Activated naive CD8-positive, alpha-beta T cell (primary cell): Measurements from ENCODE around the gene TTC7B.

Experiments used
- H3K27ac Mint-ChIP-seq: one replicate; pipeline ENCODE4 v1.8.0; 2021; ENCODE audit warnings: mixed read lengths
- H3K27me3 Mint-ChIP-seq: one replicate; pipeline ENCODE4 v1.8.0; 2021; ENCODE audit warnings: mixed read lengths
- H3K36me3 Mint-ChIP-seq: one replicate; pipeline ENCODE4 v1.8.0; 2021; ENCODE audit warnings: mixed read lengths
- H3K4me1 Mint-ChIP-seq: one replicate; pipeline ENCODE4 v1.8.0; 2021; ENCODE audit warnings: low read depth, mixed read lengths
- H3K4me3 Mint-ChIP-seq: one replicate; pipeline ENCODE4 v1.8.0; 2021; ENCODE audit warnings: mild to moderate bottlenecking, mixed read lengths
- H3K9me3 Mint-ChIP-seq: one replicate; pipeline ENCODE4 v1.8.0; 2021; ENCODE audit warnings: low read depth, mixed read lengths

The TTC7B gene

GRCh38 chr14:90816681-90817436 lies 629 bp upstream of the TTC7B start:
- Mint-ChIP-seq H3K4me1 (peaks cover 19% of the 10 kb centered on the region), H3K36me3 (no peaks in the 10 kb centered on the region), H3K27me3 (peaks cover 9% of the 10 kb centered on the region), H3K27ac (no peak overlapping the region), H3K9me3 (no peaks in the 10 kb centered on the region), H3K4me3 (peak overlapping the region; percentile 72)

- Mint-ChIP-seq H3K9me3 (no peaks in the 10 kb centered on the region), H3K36me3 (no peaks in the 10 kb centered on the region), H3K4me1 (peaks cover 7% of the 10 kb centered on the region), H3K4me3 (peak overlapping the region; percentile 79), H3K27me3 (peaks cover 9% of the 10 kb centered on the region), H3K27ac (no peak overlapping the region)
Observed at GRCh38 chr14:90815572-90815821, 733 bp downstream of the TTC7B start.

- peaks cover 9% of the 10 kb centered on the region for H3K27me3 Mint-ChIP-seq
- no peak overlapping the region for H3K27ac Mint-ChIP-seq
- H3K4me1 Mint-ChIP-seq, result peaks cover 4% of the 10 kb centered on the region
- H3K9me3 Mint-ChIP-seq, result no peaks in the 10 kb centered on the region
- peak overlapping the region; percentile 79 for H3K4me3 Mint-ChIP-seq
- H3K36me3 Mint-ChIP-seq, result no peaks in the 10 kb centered on the region
Observed at GRCh38 chr14:90814806-90815571, 1.2 kb downstream of the TTC7B start.

GRCh38 chr14:90813442-90813841 lies 2.8 kb downstream of the TTC7B start:
- H3K27me3 Mint-ChIP-seq, result peaks cover 9% of the 10 kb centered on the region
- H3K27ac Mint-ChIP-seq, result no peak overlapping the region
- H3K4me1 Mint-ChIP-seq, result peaks cover 3% of the 10 kb centered on the region
- no peaks in the 10 kb centered on the region for H3K9me3 Mint-ChIP-seq
- H3K36me3 Mint-ChIP-seq, result no peaks in the 10 kb centered on the region
- H3K4me3 Mint-ChIP-seq, result no peak overlapping the region

GRCh38 chr14:90812109-90812508 lies 4.1 kb downstream of the TTC7B start:
- Mint-ChIP-seq H3K4me1 (peaks cover 3% of the 10 kb centered on the region), H3K36me3 (no peaks in the 10 kb centered on the region), H3K4me3 (no peak overlapping the region), H3K27me3 (peaks cover 5% of the 10 kb centered on the region), H3K27ac (no peak overlapping the region), H3K9me3 (no peaks in the 10 kb centered on the region)

GRCh38 chr14:90811641-90812040 lies 4.6 kb downstream of the TTC7B start:
- Mint-ChIP-seq H3K27ac (no peak overlapping the region), H3K27me3 (peaks cover 4% of the 10 kb centered on the region), H3K9me3 (no peaks in the 10 kb centered on the region), H3K4me3 (no peak overlapping the region), H3K36me3 (no peaks in the 10 kb centered on the region), H3K4me1 (peaks cover 3% of the 10 kb centered on the region)

GRCh38 chr14:90810806-90811205 lies 5.4 kb downstream of the TTC7B start:
- H3K27ac Mint-ChIP-seq, result no peak overlapping the region
- H3K36me3 Mint-ChIP-seq, result no peaks in the 10 kb centered on the region
- H3K27me3 Mint-ChIP-seq, result peaks cover 4% of the 10 kb centered on the region
- no peaks in the 10 kb centered on the region for H3K9me3 Mint-ChIP-seq
- peaks cover 3% of the 10 kb centered on the region for H3K4me1 Mint-ChIP-seq
- H3K4me3 Mint-ChIP-seq, result no peak overlapping the region

- Mint-ChIP-seq H3K36me3 (no peaks in the 10 kb centered on the region), H3K27me3 (no peaks in the 10 kb centered on the region), H3K27ac (no peak overlapping the region), H3K9me3 (no peaks in the 10 kb centered on the region), H3K4me1 (no peaks in the 10 kb centered on the region), H3K4me3 (no peak overlapping the region)
Observed at GRCh38 chr14:90809530-90810312, 6.5 kb downstream of the TTC7B start.

- Mint-ChIP-seq H3K4me3 (no peak overlapping the region), H3K27ac (no peak overlapping the region), H3K4me1 (no peaks in the 10 kb centered on the region), H3K36me3 (no peaks in the 10 kb centered on the region), H3K27me3 (no peaks in the 10 kb centered on the region), H3K9me3 (no peaks in the 10 kb centered on the region)
Observed at GRCh38 chr14:90808759-90809529, 7.3 kb downstream of the TTC7B start.

- Mint-ChIP-seq H3K27ac (no peak overlapping the region), H3K36me3 (no peaks in the 10 kb centered on the region), H3K27me3 (no peaks in the 10 kb centered on the region), H3K4me3 (no peak overlapping the region), H3K9me3 (no peaks in the 10 kb centered on the region), H3K4me1 (no peaks in the 10 kb centered on the region)
Observed at GRCh38 chr14:90807060-90807459, 9.2 kb downstream of the TTC7B start.

GRCh38 chr14:90805662-90806540 lies 10.3 kb downstream of the TTC7B start:
- no peaks in the 10 kb centered on the region for H3K36me3 Mint-ChIP-seq
- H3K27ac Mint-ChIP-seq, result no peak overlapping the region
- no peaks in the 10 kb centered on the region for H3K27me3 Mint-ChIP-seq
- no peak overlapping the region for H3K4me3 Mint-ChIP-seq
- no peaks in the 10 kb centered on the region for H3K9me3 Mint-ChIP-seq
- peaks cover 5% of the 10 kb centered on the region for H3K4me1 Mint-ChIP-seq

GRCh38 chr14:90805084-90805391 lies 11.2 kb downstream of the TTC7B start:
- Mint-ChIP-seq H3K27ac (no peak overlapping the region), H3K4me3 (no peak overlapping the region), H3K4me1 (peaks cover 8% of the 10 kb centered on the region), H3K36me3 (no peaks in the 10 kb centered on the region), H3K9me3 (no peaks in the 10 kb centered on the region), H3K27me3 (no peaks in the 10 kb centered on the region)

- Mint-ChIP-seq H3K9me3 (no peaks in the 10 kb centered on the region), H3K4me1 (peaks cover 8% of the 10 kb centered on the region), H3K27me3 (no peaks in the 10 kb centered on the region), H3K27ac (no peak overlapping the region), H3K36me3 (no peaks in the 10 kb centered on the region), H3K4me3 (no peak overlapping the region)
Observed at GRCh38 chr14:90804292-90805083, 11.7 kb downstream of the TTC7B start.
